Activated B cell treated with CpG ODN at 0.5 μM for 24 hours (primary cell): ENCODE results near the gene HTR6. TPM values are rescaled to one million over a fixed set of nuclear protein-coding genes. Genes with fewer than 3 reads are reported as not detected.

ENCODE experiments used
- ATAC-seq: fragments of 200-7000 bp; cut with Tn5 transposase; one replicate; pipeline ENCODE4 v1.10.0; 2021; ENCODE audit warnings: low read depth, mild to moderate bottlenecking, moderate library complexity
- CTCF ChIA-PET: fragments of 350-600 bp; sonication (Branson Sonifier 250); formaldehyde crosslinking; loops from one replicate; lab custom pipeline; 2021; ENCODE audit warnings: antibody characterized with exemption; lab: Charles Lee
- POLR2A ChIA-PET: fragments of 350-600 bp; sonication (Branson Sonifier 250); formaldehyde crosslinking; loops from one replicate; lab custom pipeline; 2021; ENCODE audit warnings: antibody characterized with exemption; lab: Charles Lee
- DNase-seq: peaks from one replicate; pipeline ENCODE4 v3.0.0; 2022
- H3K27ac Mint-ChIP-seq: one replicate; pipeline ENCODE4 v1.8.0; 2020; ENCODE audit warnings: mixed read lengths
- H3K27me3 Mint-ChIP-seq: one replicate; pipeline ENCODE4 v1.8.0; 2021; ENCODE audit warnings: mixed read lengths
- H3K36me3 Mint-ChIP-seq: one replicate; pipeline ENCODE4 v1.8.0; 2021; ENCODE audit warnings: low read depth, mixed read lengths
- H3K4me1 Mint-ChIP-seq: one replicate; pipeline ENCODE4 v1.8.0; 2021; ENCODE audit warnings: mixed read lengths
- H3K4me3 Mint-ChIP-seq: one replicate; pipeline ENCODE4 v1.8.0; 2020; ENCODE audit warnings: mild to moderate bottlenecking, mixed read lengths
- H3K9me3 Mint-ChIP-seq: one replicate; pipeline ENCODE4 v1.8.0; 2020; ENCODE audit warnings: mixed read lengths
- intact Hi-C: fragments of 100-400 bp; cut with micrococcal nuclease; formaldehyde crosslinking; loops from one replicate; pipeline ENCODE4 v1.15.1; 2024
- total RNA-seq: library from RNA; stranded (reverse); gene quantifications from 2 replicates; pipeline ENCODE4 v1.2.3, GENCODE V29; 2022
- TF ChIP-seq, protein P1 (sequence below): fragments of 200-600 bp; IDR thresholded peaks from one replicate; pipeline ENCODE4 v1.8.0; 2022; ENCODE audit warnings: antibody characterized with exemption, mild to moderate bottlenecking

The HTR6 gene
- total RNA-seq, 1 donor from 2014 or later = not detected

DNA sequence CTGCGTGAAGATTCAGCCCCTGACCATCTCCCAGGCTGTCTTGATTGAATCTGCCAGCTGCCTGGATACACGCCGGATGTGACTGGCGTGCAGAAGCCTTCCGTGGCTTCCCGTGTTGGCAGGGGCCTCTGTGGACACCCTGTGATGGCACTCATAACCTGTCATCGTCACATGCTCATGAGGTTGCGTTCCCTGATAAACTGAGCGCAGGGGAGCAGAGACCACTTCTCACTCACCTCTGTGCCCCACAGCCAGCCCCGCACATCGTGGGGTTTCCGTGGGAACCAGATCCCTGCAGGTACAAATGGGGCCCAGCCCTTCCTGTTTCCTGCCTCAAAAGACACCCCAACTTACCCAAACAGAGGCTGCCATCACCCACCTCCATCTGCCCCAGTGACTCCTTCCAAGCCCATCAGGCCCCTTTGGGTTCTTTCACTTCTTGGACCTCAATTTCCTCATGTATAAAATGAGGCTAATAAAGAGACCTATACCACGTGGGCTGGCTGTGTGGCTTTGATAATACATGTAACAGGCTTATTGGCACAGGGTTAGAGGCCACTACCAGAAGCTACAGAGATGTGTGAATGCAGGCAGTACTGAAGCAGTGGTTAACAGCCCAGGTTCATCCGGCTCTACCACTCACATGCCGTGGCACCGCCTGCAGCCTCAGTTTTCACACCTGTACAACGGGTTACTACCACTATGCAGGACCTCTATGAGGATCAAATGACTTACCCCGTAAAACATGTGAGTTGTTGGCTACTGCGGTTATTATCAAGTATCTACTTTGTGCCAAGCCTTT lies 23.6 kb downstream of the HTR6 start:
- no peak overlapping the region for H3K27ac Mint-ChIP-seq
- peaks cover 65% of the 10 kb centered on the region for H3K36me3 Mint-ChIP-seq
- intact Hi-C loops = no loop called here
- DNase-seq (no peak), ATAC-seq (no peak)
- ChIA-PET POLR2A (no interaction called here), CTCF (no interaction called here)
- no peak overlapping the region for H3K4me3 Mint-ChIP-seq
- H3K9me3 Mint-ChIP-seq = peaks cover 9% of the 10 kb centered on the region
- no peaks in the 10 kb centered on the region for H3K4me1 Mint-ChIP-seq
- TF ChIP-seq, protein P1, sequence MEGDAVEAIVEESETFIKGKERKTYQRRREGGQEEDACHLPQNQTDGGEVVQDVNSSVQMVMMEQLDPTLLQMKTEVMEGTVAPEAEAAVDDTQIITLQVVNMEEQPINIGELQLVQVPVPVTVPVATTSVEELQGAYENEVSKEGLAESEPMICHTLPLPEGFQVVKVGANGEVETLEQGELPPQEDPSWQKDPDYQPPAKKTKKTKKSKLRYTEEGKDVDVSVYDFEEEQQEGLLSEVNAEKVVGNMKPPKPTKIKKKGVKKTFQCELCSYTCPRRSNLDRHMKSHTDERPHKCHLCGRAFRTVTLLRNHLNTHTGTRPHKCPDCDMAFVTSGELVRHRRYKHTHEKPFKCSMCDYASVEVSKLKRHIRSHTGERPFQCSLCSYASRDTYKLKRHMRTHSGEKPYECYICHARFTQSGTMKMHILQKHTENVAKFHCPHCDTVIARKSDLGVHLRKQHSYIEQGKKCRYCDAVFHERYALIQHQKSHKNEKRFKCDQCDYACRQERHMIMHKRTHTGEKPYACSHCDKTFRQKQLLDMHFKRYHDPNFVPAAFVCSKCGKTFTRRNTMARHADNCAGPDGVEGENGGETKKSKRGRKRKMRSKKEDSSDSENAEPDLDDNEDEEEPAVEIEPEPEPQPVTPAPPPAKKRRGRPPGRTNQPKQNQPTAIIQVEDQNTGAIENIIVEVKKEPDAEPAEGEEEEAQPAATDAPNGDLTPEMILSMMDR = no peak
- no peaks in the 10 kb centered on the region for H3K27me3 Mint-ChIP-seq

- Mint-ChIP-seq H3K4me3 (no peak overlapping the region), H3K9me3 (peaks cover 9% of the 10 kb centered on the region)
Measured at GRCh38 chr1:19689085-19689757, 24.5 kb downstream of the HTR6 start.

GRCh38 chr1:19689856-19690255 lies 25.2 kb downstream of the HTR6 start:
- POLR2A ChIA-PET = no interaction called here
- H3K4me3 Mint-ChIP-seq = no peak overlapping the region
- no peak overlapping the region for H3K27ac Mint-ChIP-seq
- intact Hi-C loops = no loop called here
- CTCF ChIA-PET = interaction anchor here (0.9 kb wide), 1 partner anchor 28 kb away, joined by 3 read pairs; no protein-coding TSS in a partner anchor
- H3K4me1 Mint-ChIP-seq = no peaks in the 10 kb centered on the region
- no peak for DNase-seq
- ATAC-seq = no peak
- peaks cover 9% of the 10 kb centered on the region for H3K9me3 Mint-ChIP-seq
- no peaks in the 10 kb centered on the region for H3K27me3 Mint-ChIP-seq
- H3K36me3 Mint-ChIP-seq = peaks cover 73% of the 10 kb centered on the region
- TF ChIP-seq, protein P1 = no peak

More at GRCh38 chr1:19689085-19689757, 24.5 kb downstream of the HTR6 start:
- peaks cover 72% of the 10 kb centered on the region for H3K36me3 Mint-ChIP-seq
- POLR2A ChIA-PET = no interaction called here
- H3K4me1 Mint-ChIP-seq = no peaks in the 10 kb centered on the region
- ATAC-seq (no peak), DNase-seq (no peak)
- CTCF ChIA-PET = no interaction called here
- no peaks in the 10 kb centered on the region for H3K27me3 Mint-ChIP-seq
- intact Hi-C loops = no loop called here
- TF ChIP-seq, protein P1 = no peak
- H3K27ac Mint-ChIP-seq = no peak overlapping the region

- ATAC-seq (no peak), DNase-seq (no peak)
- H3K4me3 Mint-ChIP-seq = no peak overlapping the region
- intact Hi-C loops = no loop called here
- ChIA-PET POLR2A (no interaction called here), CTCF (interaction anchor here (0.9 kb wide), 1 partner anchor 28 kb away, joined by 3 read pairs; no protein-coding TSS in a partner anchor)
- H3K27ac Mint-ChIP-seq = no peak overlapping the region
- TF ChIP-seq, protein P1 = no peak
- peaks cover 77% of the 10 kb centered on the region for H3K36me3 Mint-ChIP-seq
- H3K9me3 Mint-ChIP-seq = peaks cover 9% of the 10 kb centered on the region
- no peaks in the 10 kb centered on the region for H3K4me1 Mint-ChIP-seq
- no peaks in the 10 kb centered on the region for H3K27me3 Mint-ChIP-seq
Measured at GRCh38 chr1:19690342-19690741, 25.7 kb downstream of the HTR6 start.

DNA sequence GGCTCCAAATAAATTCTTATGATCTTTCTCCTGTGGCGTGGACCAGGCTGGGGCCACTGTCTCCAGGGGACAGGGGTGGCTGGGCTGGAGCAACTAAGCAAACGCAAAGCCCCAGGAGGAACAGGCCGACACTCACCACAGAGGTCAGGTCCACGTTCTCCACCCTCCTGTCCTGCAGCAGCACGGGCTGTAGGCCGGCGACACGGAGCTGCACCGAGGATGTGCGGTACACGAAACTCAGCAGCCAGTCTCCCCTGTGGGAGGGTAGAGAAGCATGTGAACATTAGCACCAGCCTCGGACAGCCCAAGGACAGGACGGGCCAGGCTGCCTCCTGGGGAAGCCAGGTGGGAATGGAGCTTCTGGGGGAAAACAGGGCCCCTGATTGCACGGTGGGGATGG lies 29.6 kb downstream of the HTR6 start:
- DNase-seq = no peak
- CTCF ChIA-PET = interaction anchor here (1.0 kb wide), 1 partner anchor 11 kb away, joined by 5 read pairs; no protein-coding TSS in a partner anchor
- intact Hi-C loops = no loop called here
- POLR2A ChIA-PET = no interaction called here
- no peak for ATAC-seq
- TF ChIP-seq, protein P1 = no peak
- peaks cover 11% of the 10 kb centered on the region for H3K4me1 Mint-ChIP-seq
- H3K4me3 Mint-ChIP-seq = no peak overlapping the region
- peaks cover 9% of the 10 kb centered on the region for H3K9me3 Mint-ChIP-seq
- H3K27me3 Mint-ChIP-seq = no peaks in the 10 kb centered on the region
- no peak overlapping the region for H3K27ac Mint-ChIP-seq
- H3K36me3 Mint-ChIP-seq = peaks cover 67% of the 10 kb centered on the region
